Left lung (tissue), 10 donors: ENCODE data around the gene DNAJC21. TPM values are rescaled to one million over a fixed set of nuclear protein-coding genes. Genes with fewer than 3 reads are reported as not detected.

Experiments used
- ATAC-seq: fragments of 200-7000 bp; cut with Tn5 transposase; one replicate; pipeline ENCODE4 v1.9.1; 2020; ENCODE audit warnings: moderate library complexity
- DNase-seq, 4 donors: peaks; one replicate each; pipeline ENCODE4 v3.0.0-alpha.2; 2013 to 2020
- H3K27ac ChIP-seq, 2 donors: fragments of 200-600 bp; sonication (generic) in 1 of 2; one replicate each; pipeline versions ENCODE4 v1.5.0 to v1.8.0; 2020 to 2021
- H3K27me3 ChIP-seq, 2 donors: fragments of 200-600 bp; sonication (generic) in 1 of 2; one replicate each; pipeline versions ENCODE4 v1.5.0 to v1.8.0; 2020 to 2021
- H3K36me3 ChIP-seq, 2 donors: fragments of 200-600 bp; sonication (generic) in 1 of 2; one replicate each; pipeline versions ENCODE4 v1.5.0 to v1.8.0; 2020 to 2021
- H3K4me1 ChIP-seq, 2 donors: fragments of 200-600 bp; one replicate each; pipeline ENCODE4 v1.8.0; 2021
- H3K4me3 ChIP-seq, 2 donors: fragments of 200-600 bp; sonication (generic) in 1 of 2; one replicate each; pipeline versions ENCODE4 v1.5.0 to v1.8.0; 2020 to 2021; ENCODE audit warnings: mild to moderate bottlenecking in 1 of 2
- H3K9me3 ChIP-seq, 2 donors: fragments of 200-600 bp; sonication (generic) in 1 of 2; one replicate each; pipeline versions ENCODE4 v1.5.0 to v1.8.0; 2020 to 2021
- intact Hi-C, 2 donors: fragments of 100-400 bp; cut with DNase I; formaldehyde crosslinking; loops; one replicate each; pipeline versions ENCODE4 v1.11.2 to v1.14.2; 2022
- polyA plus RNA-seq, 6 donors: library from polyadenylated mRNA; unstranded; fragments of 120-200 nt; gene quantifications; one replicate each; pipeline ENCODE4 v1.2.1, GENCODE V29; 2013; ENCODE audit not compliant: insufficient read length in 6 of 6
- total RNA-seq, 2 donors: library from RNA; stranded (reverse); fragmentation: NEBNext Ultra II Directional; extraction: Animal tissue kit (Norgen Biotek cat#: 25700); gene quantifications; one replicate each; pipeline ENCODE4 v1.2.1, GENCODE V29; 2021
- TF ChIP-seq, protein P1 (sequence below), 2 donors: fragments of 200-600 bp; sonication (generic) in 1 of 2; IDR thresholded peaks; one replicate each; pipeline versions ENCODE4 v1.5.0 to v1.8.0; 2021; ENCODE audit warnings: antibody characterized with exemption in 2 of 2
- donor health status: DM: no; HTN: yes; CAD: no.
- donor health status: DM: no; HTN: no; CAD: no.

The DNAJC21 gene
- total and polyA plus RNA-seq, 8 donors, result 45.8 to 75.8 (median 65.4) TPM

- intact Hi-C loops, result no loop called here
- DNase-seq, result no peak
- Histone ChIP-seq H3K27ac (peak overlapping the region in 1 of 2 donors; percentile 15), H3K36me3 (peaks cover 0 to 57% of the 10 kb centered on the region in 2 donors), H3K27me3 (no peaks in the 10 kb centered on the region), H3K4me1 (peaks cover 14 to 39% of the 10 kb centered on the region in 2 donors), H3K9me3 (no peaks in the 10 kb centered on the region), H3K4me3 (no peak overlapping the region)
- no peak for ATAC-seq
- TF ChIP-seq, protein P1, sequence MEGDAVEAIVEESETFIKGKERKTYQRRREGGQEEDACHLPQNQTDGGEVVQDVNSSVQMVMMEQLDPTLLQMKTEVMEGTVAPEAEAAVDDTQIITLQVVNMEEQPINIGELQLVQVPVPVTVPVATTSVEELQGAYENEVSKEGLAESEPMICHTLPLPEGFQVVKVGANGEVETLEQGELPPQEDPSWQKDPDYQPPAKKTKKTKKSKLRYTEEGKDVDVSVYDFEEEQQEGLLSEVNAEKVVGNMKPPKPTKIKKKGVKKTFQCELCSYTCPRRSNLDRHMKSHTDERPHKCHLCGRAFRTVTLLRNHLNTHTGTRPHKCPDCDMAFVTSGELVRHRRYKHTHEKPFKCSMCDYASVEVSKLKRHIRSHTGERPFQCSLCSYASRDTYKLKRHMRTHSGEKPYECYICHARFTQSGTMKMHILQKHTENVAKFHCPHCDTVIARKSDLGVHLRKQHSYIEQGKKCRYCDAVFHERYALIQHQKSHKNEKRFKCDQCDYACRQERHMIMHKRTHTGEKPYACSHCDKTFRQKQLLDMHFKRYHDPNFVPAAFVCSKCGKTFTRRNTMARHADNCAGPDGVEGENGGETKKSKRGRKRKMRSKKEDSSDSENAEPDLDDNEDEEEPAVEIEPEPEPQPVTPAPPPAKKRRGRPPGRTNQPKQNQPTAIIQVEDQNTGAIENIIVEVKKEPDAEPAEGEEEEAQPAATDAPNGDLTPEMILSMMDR (IDR thresholded peaks at IDR 0.05), result no peak
These were observed 3.0 kb upstream of the DNAJC21 start for GRCh38 chr5:34926318-34926888.

DNA sequence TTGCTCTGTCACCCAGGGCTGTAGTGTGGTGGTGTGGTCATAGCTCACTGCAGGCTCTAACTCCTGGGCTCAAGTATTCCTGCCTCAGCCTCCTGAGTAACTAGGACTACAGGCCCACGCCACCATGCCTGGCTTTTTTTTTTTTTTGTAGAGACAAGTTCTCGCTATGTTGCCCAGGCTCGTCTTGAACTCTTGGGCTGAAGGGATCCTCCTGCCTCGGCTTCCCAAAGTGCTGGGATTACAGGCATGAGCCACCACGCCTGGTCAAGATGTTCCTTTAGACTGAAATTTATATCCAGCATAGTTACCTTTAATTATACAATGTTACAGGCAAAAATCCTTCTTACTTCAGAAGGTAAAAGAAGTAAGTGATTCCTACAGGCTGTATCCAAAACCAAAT lies 1.6 kb upstream of the DNAJC21 start:
- intact Hi-C loops, result no loop called here
- TF ChIP-seq, protein P1 (IDR thresholded peaks at IDR 0.05), result no peak

GRCh38 chr5:34928267-34928666 lies 1.1 kb upstream of the DNAJC21 start:
- ATAC-seq (no peak), DNase-seq (no peak)
- no peaks in the 10 kb centered on the region for H3K9me3 ChIP-seq
- H3K27me3 ChIP-seq, result no peaks in the 10 kb centered on the region
- peaks cover 0 to 42% of the 10 kb centered on the region in 2 donors for H3K36me3 ChIP-seq
- intact Hi-C loops, result no loop called here
- H3K4me1 ChIP-seq, result peaks cover 17 to 49% of the 10 kb centered on the region in 2 donors
- peak overlapping the region in 1 of 2 donors; percentile 89 for H3K4me3 ChIP-seq
- TF ChIP-seq, protein P1 (IDR thresholded peaks at IDR 0.05), result no peak
- H3K27ac ChIP-seq, result peak overlapping the region in 1 of 2 donors; percentile 49

More for the DNA sequence above, 1.6 kb upstream of the DNAJC21 start:
- DNase-seq (no peak), ATAC-seq (no peak)
- peaks cover 0 to 44% of the 10 kb centered on the region in 2 donors for H3K36me3 ChIP-seq
- H3K27me3 ChIP-seq, result no peaks in the 10 kb centered on the region
- H3K27ac ChIP-seq, result peak overlapping the region in 1 of 2 donors; percentile 37
- H3K4me3 ChIP-seq, result no peak overlapping the region
- H3K4me1 ChIP-seq, result peaks cover 17 to 52% of the 10 kb centered on the region in 2 donors
- H3K9me3 ChIP-seq, result no peaks in the 10 kb centered on the region

DNA sequence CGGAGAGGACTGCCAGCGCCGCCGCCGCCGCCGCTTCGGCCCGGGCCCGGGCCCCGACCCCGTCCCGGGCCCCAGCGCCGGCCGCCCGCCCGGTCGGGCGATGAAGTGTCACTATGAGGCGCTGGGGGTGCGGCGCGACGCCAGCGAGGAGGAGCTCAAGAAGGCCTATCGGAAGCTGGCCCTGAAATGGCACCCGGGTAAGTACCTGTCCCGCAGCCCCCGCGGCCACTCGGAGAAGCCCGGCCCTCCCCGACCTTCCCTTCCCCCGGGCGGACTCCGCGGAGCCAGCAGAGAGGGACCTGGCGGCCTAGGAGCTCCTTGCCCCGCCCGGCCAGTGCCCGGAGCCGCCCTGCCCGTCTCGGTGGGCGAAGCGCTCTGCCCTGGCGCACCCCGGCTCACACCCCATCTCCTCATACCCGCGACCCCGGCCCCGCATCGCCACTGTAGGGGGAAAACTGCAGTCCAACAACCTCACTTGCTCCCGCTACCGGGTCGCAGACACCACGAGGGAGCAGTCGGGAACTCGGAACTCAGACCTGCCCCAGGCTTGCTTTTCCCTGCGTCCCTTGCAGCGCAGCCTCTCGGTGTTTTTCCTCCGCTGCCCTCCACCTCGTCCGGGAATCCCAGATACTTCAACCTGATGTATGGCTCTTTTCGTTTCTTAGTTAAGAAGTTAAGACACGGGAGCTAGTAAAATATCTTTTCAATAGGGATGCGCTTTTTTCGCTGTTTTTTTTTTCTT lies 532 bp downstream of the DNAJC21 start:
- H3K27ac ChIP-seq, result peak overlapping the region; percentile 93 to 94

DNA sequence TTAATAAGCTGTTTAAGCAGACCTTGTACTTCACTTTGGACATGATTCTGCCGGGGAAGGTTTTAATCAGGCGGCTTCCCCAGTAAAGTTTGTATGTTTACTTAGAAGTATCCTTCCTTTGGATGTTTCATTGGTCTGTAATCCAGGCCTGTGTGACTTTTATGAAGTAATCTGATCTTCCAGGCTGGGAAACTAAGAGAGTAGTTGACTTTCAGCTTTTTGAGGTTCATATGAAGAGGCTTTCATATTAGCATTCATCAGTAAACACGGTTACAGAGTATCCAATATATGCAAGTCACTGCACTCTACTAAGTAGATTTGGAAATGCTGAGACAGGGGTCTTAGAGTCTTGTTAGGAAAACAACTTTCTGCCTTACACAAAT lies 1.1 kb downstream of the DNAJC21 start:
- Histone ChIP-seq H3K27ac (peak overlapping the region; percentile 93 to 94), H3K27me3 (no peaks in the 10 kb centered on the region), H3K4me3 (peak overlapping the region; percentile 87 to 89), H3K36me3 (peaks cover 0 to 22% of the 10 kb centered on the region in 2 donors), H3K9me3 (no peaks in the 10 kb centered on the region), H3K4me1 (peaks cover 17 to 36% of the 10 kb centered on the region in 2 donors)
- DNase-seq (no peak), ATAC-seq (no peak)
- TF ChIP-seq, protein P1 (IDR thresholded peaks at IDR 0.05), result no peak
- intact Hi-C loops, result no loop called here

More for the DNA sequence above, 532 bp downstream of the DNAJC21 start:
- intact Hi-C loops, result no loop called here
- peak; percentile 76 to 96 (median 92) for DNase-seq
- Histone ChIP-seq H3K4me3 (peak overlapping the region; percentile 87 to 89), H3K27me3 (no peaks in the 10 kb centered on the region), H3K36me3 (peaks cover 0 to 28% of the 10 kb centered on the region in 2 donors), H3K4me1 (peaks cover 17 to 36% of the 10 kb centered on the region in 2 donors), H3K9me3 (no peaks in the 10 kb centered on the region)
- TF ChIP-seq, protein P1 (IDR thresholded peaks at IDR 0.05), result no peak
- peak; percentile 80 for ATAC-seq
